ENCODE data around the gene DYRK1A.

DYRK1A gene

DNA sequence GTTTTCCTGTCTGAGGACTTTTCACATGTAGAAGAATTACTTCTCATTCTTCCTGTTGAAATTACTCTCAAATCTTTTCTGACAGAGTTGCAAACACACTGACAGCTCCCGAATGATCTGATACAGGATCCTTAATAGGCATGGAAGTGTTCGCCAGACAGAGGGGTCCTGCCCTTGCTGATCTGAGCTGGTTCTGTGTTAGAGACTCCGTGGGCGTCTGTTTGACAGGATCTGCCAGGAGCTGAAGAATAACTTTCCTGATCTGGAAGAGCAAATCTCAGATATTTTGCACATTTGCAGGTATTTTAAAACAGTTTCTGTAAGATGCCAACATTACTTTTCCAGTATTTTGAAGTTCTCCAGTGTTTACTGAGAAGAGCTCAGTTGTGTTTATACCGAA is 202.3 kb downstream of the DYRK1A start:
- no peak overlapping the region for H3K4me3 ChIP-seq (ENCODE audit: low read depth, low read length)
- TF ChIP-seq, protein P1, sequence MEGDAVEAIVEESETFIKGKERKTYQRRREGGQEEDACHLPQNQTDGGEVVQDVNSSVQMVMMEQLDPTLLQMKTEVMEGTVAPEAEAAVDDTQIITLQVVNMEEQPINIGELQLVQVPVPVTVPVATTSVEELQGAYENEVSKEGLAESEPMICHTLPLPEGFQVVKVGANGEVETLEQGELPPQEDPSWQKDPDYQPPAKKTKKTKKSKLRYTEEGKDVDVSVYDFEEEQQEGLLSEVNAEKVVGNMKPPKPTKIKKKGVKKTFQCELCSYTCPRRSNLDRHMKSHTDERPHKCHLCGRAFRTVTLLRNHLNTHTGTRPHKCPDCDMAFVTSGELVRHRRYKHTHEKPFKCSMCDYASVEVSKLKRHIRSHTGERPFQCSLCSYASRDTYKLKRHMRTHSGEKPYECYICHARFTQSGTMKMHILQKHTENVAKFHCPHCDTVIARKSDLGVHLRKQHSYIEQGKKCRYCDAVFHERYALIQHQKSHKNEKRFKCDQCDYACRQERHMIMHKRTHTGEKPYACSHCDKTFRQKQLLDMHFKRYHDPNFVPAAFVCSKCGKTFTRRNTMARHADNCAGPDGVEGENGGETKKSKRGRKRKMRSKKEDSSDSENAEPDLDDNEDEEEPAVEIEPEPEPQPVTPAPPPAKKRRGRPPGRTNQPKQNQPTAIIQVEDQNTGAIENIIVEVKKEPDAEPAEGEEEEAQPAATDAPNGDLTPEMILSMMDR (IDR thresholded peaks at IDR 0.05; ENCODE audit: low read depth, low read length) = no peak
- TF ChIP-seq POLR2A (IDR thresholded peaks at IDR 0.05; ENCODE audit: extremely low read depth, insufficient read length) = no peak
- TF ChIP-seq, protein P2, sequence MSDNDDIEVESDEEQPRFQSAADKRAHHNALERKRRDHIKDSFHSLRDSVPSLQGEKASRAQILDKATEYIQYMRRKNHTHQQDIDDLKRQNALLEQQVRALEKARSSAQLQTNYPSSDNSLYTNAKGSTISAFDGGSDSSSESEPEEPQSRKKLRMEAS (IDR thresholded peaks at IDR 0.05; ENCODE audit: low read depth, low read length) = no peak
- no peak for TF ChIP-seq MYC (IDR thresholded peaks at IDR 0.05; ENCODE audit: low read depth, low read length)
- DNase-seq (ENCODE audit: low read depth) = no peak

DNA sequence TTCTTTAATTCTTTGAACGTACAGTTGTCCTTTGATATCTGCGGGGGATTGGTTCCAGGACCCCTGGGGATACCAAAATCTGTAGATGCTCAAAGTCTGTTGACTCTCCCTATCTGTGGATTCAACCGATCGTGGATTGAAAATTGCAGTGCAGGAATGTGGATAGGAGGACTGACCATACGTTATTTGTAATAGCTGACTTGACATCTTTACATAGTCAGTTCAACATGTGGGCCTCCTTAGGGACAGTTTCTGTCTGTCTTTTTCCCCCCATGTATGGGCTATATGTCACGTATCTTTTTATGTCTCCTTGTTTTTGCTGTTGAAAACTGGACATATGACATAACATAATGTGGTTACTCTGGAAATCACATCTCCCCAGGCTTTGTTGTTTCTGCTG is 204.9 kb downstream of the DYRK1A start:
- no peak for DNase-seq (ENCODE audit: low read depth)
- TF ChIP-seq, protein P1 (IDR thresholded peaks at IDR 0.05; ENCODE audit: low read depth, low read length) = no peak
- TF ChIP-seq, protein P2 (IDR thresholded peaks at IDR 0.05; ENCODE audit: low read depth, low read length) = no peak
- no peak for TF ChIP-seq MYC (IDR thresholded peaks at IDR 0.05; ENCODE audit: low read depth, low read length)
- no peak for TF ChIP-seq POLR2A (IDR thresholded peaks at IDR 0.05; ENCODE audit: extremely low read depth, insufficient read length)
- no peak overlapping the region for H3K4me3 ChIP-seq (ENCODE audit: low read depth, low read length)

DNA sequence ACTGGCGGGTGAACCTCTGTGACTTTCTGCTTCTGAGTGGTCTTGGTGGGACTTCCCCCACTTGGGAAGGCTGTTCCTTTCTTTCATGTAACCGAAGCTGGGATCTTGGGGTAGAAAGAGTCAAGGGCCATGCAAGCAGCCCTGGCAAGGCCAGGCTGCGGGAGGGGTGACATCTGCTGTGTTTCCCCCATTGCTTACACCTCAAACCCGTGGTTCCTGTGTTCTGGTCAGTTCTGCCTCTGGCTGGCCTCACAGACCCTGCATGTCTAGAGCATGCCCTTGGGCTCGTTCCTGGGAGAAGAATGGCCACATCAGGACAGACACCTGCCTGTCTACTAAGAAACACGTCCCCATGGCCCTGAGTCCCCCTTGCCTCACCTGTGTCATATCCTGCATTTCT is 207.7 kb downstream of the DYRK1A start:
- TF ChIP-seq MYC (IDR thresholded peaks at IDR 0.05; ENCODE audit: low read depth, low read length) (no peak), POLR2A (IDR thresholded peaks at IDR 0.05; ENCODE audit: extremely low read depth, insufficient read length) (no peak)
- TF ChIP-seq, protein P2 (IDR thresholded peaks at IDR 0.05; ENCODE audit: low read depth, low read length) = no peak
- TF ChIP-seq, protein P1 (IDR thresholded peaks at IDR 0.05; ENCODE audit: low read depth, low read length) = no peak
- no peak overlapping the region for H3K4me3 ChIP-seq (ENCODE audit: low read depth, low read length)
- no peak for DNase-seq (ENCODE audit: low read depth)

DNA sequence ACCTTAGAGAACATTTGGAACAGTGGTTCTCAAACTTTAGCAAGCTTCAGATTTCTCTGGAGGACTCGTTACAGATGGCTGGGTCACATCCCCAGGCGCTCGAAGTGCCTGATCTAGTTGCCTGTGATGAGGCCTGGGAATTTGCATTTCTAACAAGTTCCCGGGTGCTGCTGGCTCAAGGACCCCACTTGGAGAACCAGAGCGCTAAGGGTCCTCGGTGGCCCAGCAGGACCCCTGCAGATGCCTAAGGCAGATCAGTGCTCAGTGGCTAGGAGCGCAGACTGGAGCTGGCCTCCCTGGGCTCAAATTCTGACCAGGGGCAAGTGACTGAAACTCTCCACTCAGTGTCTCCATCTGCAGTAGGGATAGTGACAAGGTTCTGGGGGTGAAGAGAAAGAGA is 208.2 kb downstream of the DYRK1A start:
- no peak overlapping the region for H3K4me3 ChIP-seq (ENCODE audit: low read depth, low read length)
- DNase-seq (ENCODE audit: low read depth) = no peak
- TF ChIP-seq, protein P2 (IDR thresholded peaks at IDR 0.05; ENCODE audit: low read depth, low read length) = no peak
- TF ChIP-seq, protein P1 (IDR thresholded peaks at IDR 0.05; ENCODE audit: low read depth, low read length) = no peak
- TF ChIP-seq POLR2A (IDR thresholded peaks at IDR 0.05; ENCODE audit: extremely low read depth, insufficient read length) (no peak), MYC (IDR thresholded peaks at IDR 0.05; ENCODE audit: low read depth, low read length) (no peak)

DNA sequence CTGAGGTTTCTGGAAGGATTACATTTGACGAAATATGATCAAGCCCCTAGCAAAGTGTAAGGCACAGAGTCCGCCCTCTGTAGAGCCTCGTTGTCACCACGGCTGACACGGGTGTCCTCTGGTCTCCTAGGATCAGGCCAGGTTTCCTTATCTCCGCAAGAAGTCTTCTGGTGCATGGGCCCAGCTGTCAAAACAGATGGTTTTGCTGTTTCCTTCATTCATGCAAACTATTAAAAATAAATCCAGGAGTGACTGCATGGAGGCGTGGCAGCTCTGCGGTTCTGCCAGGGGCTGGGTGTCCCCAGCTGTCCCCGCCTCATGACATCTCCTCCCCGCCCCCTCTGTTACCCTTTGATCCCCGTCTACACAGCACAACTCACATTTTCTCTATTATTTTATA is 209.0 kb downstream of the DYRK1A start:
- no peak for TF ChIP-seq MYC (IDR thresholded peaks at IDR 0.05; ENCODE audit: low read depth, low read length)
- TF ChIP-seq, protein P1 (IDR thresholded peaks at IDR 0.05; ENCODE audit: low read depth, low read length) = no peak
- TF ChIP-seq, protein P2 (IDR thresholded peaks at IDR 0.05; ENCODE audit: low read depth, low read length) = no peak
- no peak for TF ChIP-seq POLR2A (IDR thresholded peaks at IDR 0.05; ENCODE audit: extremely low read depth, insufficient read length)
- no peak for DNase-seq (ENCODE audit: low read depth)
- H3K4me3 ChIP-seq (ENCODE audit: low read depth, low read length) = no peak overlapping the region

Data from NB4 (cell line).